A549 treated with GW870086 at 1 μM for 4 hours (cell line): ENCODE data around the gene CLDN19. TPM values are rescaled to one million over a fixed set of nuclear protein-coding genes. Genes with fewer than 3 reads are reported as not detected.

Experiments used
- total RNA-seq: library from RNA; stranded (reverse); fragments of 200-300 nt; extraction: Qiagen RNA extraction; gene quantifications from 5 replicates; pipeline ENCODE4 v1.2.3, GENCODE V29; 2022; ENCODE audit warnings: low read depth

CLDN19 gene, protein sequence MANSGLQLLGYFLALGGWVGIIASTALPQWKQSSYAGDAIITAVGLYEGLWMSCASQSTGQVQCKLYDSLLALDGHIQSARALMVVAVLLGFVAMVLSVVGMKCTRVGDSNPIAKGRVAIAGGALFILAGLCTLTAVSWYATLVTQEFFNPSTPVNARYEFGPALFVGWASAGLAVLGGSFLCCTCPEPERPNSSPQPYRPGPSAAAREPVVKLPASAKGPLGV
- not detected in 5 replicates for total RNA-seq

DNA sequence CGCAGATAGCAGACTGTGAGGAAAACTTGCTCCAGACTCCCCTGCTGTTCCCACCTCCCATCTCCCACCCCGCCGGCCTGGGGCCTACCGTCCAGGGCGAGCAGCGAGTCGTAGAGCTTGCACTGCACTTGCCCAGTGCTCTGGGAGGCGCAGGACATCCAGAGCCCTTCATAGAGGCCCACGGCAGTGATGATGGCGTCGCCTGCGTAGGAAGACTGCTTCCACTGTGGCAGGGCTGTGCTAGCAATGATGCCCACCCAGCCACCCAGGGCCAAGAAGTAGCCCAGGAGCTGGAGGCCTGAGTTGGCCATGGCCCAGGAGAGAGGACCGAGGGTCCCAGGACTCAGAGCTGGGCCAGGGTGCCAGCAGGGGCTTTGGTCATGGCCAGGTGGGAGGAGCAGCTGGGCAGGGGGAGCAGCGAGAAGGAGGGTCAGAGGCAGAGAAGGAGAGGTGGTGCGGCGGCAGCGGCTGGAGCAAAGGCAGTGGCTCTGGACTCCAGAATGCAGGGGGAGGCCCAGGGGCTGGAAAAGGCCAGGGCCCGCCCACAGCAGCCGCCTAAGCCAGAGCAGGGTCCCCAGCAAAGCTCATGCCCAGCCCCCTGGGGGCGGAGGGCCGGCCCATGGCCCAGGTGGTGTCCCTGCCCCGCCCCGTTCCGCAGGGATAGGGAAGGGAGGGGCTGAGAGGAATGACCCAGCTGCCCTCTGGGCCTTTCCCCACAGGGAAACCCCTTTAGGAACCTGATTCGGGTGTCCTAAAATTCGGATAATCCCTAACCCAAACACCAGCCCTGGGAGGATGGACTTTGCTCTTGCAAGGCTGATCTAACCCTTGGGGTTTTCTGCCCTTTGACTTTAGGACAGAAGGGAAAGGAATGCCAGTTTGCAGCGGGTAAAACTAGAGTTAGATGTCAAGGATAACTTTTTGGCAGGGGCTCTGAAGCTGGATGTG lies at the start of gene CLDN19:
Gene CLDN19, minus strand, starts transcription at position 484 of the 948 bp plus-strand sequence. Its CDS starts 173 bp downstream, at position 311.

DNA sequence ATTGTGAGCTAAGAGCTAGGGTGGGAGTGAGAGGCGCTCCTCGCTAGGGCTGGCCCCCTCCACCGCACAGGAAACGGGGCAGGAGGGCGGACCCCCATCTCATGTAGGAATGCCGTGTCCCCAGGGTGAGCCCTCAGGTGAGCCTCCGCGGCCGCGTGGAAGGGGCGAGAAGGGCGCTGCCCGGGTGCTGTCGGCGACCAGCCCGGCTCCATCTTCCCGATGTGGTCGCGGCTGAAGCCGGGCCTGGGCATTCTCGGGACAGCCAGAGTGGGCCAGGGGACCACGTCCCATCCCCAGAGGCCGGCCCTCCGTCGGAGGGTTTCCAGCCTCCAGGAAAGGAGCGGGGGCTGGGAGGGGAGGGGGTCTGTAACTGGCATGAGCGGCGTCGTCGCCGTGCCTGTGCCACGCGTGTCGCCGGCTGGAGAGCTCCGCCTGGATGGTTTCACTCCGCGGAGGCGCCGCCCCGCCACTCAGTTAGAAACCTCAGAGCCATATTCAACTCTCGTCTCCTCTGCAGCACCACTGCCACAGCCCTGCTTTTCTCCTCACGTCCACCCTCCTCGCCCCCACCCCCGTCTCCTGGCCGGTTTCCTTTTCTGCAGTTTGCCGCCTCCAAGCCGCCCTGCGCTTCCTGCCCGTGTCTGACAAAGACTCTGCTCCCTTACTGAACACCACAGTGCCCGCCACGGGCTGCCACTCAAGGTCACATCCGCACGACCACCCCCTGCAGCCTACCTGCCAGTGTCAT lies 45.1 kb upstream of the CLDN19 start, which contains the start of gene TMEM269:
Gene TMEM269, plus strand, starts transcription at position 46 of the 748 bp plus-strand sequence. CDS start 4,903 bp downstream, outside the sequence.

DNA sequence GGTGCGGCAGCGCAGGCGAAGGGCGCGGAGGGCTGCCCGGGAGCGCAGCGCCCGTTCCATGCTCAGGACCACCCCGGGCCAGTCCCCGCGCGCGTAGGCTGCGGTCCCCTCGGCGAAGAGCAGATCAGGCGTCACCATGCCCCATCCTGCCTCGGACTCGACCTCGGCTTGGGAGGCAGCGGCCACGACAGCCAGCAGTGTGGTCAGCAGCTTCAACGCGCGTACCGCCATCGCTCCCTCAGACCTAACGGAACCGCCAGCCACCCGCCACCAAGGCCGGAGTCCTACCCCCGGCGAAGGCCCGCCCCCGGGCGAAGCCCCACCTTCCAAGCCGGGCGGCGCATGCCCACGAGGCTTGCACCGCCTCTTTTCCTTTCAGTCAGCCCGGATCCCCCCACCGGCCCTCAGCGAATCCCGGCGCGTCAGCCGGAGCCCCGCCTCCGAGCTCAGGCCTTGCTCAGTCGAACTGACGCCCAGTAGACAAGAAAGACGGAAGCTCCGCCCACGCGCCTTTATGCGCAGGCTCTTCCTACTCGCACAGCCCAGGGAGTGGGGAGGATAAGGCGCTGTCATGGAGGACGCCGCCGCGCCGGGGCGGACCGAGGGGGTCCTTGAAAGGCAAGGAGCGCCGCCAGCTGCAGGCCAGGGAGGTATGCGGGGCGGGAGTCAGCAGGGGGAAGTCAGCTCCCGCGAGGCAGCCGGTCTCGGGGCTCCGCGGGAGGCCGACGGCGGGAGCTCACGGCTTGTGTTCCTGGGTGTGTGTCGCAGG lies 26.9 kb upstream of the CLDN19 start, which contains the start of the genes C1orf50 and P3H1:
Gene C1orf50, plus strand, starts transcription at position 509 of the 769 bp plus-strand sequence. Its CDS starts 63 bp downstream, at position 572.
Gene P3H1, minus strand, starts transcription at position 288 of the 769 bp plus-strand sequence. Its CDS starts 57 bp downstream, at position 231.

Other genes starting within 250 kb of the CLDN19 start
- 59.9 to 65.1 TPM (median 63.0 TPM) in 5 replicates for gene PPIH, start 81.8 kb downstream of the CLDN19 start, total RNA-seq
- gene YBX1, start 57.8 kb downstream of the CLDN19 start, total RNA-seq = 673 to 757 TPM (median 737 TPM) in 5 replicates
- 27.5 to 34.3 TPM (median 31.6 TPM) in 5 replicates for gene P3H1, start 26.8 kb upstream of the CLDN19 start, total RNA-seq
- 2.1 to 4.5 TPM (median 3.0 TPM) in 5 replicates for gene C1orf50, start 27.0 kb upstream of the CLDN19 start, total RNA-seq
- gene TMEM269, start 44.8 kb upstream of the CLDN19 start, total RNA-seq = 0.05 to 0.13 TPM (median 0.08 TPM) in 5 replicates
- 3.1 to 4.9 TPM (median 3.8 TPM) in 5 replicates for gene ERMAP, start 76.9 kb upstream of the CLDN19 start, total RNA-seq
- 13.0 to 16.0 TPM (median 14.8 TPM) in 5 replicates for gene SVBP, start 77.2 kb upstream of the CLDN19 start, total RNA-seq
- 5.3 to 7.5 TPM (median 6.8 TPM) in 5 replicates for gene ZNF691, start 106.4 kb upstream of the CLDN19 start, total RNA-seq
- 92.8 to 149 TPM (median 106 TPM) in 5 replicates for gene SLC2A1, start 218.6 kb upstream of the CLDN19 start, total RNA-seq